Measurements from ENCODE around the gene AKT3.
"Not testable (repeated sequence)": the region's sequence is repeated elsewhere in the genome, so short reads cannot be mapped to it uniquely, and the experiment has no call there.

Gene AKT3

DNA sequence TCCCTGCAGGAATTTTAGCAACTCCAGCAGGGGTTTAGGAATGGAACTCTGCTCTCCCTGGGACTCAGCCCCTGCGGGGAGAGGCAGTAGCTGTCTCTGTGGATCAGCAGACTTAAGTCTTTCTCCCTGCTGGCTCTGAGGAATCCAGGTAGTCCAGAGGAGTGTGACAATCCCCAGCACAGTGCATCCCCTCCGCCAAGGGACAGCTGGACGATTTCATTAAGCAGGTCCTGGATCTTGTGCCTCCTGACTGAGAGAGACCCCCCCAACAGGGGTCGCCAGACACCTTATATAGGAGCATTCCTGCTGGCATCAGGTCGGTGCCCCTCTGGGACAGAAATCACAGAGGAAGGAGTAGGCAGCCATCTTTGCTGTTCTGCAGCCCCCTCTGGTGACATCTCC, 30.6 kb downstream of the AKT3 start:
- Mint-ChIP-seq H3K4me1 (no peaks in the 10 kb centered on the region), H3K4me3 (no peak overlapping the region), H3K27ac (no peak overlapping the region), H3K36me3 (ENCODE audit: low read depth) (peaks cover 72% of the 10 kb centered on the region), H3K27me3 (ENCODE audit: low read depth) (no peaks in the 10 kb centered on the region), H3K9me3 (peaks cover 50% of the 10 kb centered on the region)
- TF ChIP-seq, protein P1, sequence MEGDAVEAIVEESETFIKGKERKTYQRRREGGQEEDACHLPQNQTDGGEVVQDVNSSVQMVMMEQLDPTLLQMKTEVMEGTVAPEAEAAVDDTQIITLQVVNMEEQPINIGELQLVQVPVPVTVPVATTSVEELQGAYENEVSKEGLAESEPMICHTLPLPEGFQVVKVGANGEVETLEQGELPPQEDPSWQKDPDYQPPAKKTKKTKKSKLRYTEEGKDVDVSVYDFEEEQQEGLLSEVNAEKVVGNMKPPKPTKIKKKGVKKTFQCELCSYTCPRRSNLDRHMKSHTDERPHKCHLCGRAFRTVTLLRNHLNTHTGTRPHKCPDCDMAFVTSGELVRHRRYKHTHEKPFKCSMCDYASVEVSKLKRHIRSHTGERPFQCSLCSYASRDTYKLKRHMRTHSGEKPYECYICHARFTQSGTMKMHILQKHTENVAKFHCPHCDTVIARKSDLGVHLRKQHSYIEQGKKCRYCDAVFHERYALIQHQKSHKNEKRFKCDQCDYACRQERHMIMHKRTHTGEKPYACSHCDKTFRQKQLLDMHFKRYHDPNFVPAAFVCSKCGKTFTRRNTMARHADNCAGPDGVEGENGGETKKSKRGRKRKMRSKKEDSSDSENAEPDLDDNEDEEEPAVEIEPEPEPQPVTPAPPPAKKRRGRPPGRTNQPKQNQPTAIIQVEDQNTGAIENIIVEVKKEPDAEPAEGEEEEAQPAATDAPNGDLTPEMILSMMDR (IDR thresholded peaks at IDR 0.05; ENCODE audit: unreplicated experiment in 3 of 3) = no peak

DNA sequence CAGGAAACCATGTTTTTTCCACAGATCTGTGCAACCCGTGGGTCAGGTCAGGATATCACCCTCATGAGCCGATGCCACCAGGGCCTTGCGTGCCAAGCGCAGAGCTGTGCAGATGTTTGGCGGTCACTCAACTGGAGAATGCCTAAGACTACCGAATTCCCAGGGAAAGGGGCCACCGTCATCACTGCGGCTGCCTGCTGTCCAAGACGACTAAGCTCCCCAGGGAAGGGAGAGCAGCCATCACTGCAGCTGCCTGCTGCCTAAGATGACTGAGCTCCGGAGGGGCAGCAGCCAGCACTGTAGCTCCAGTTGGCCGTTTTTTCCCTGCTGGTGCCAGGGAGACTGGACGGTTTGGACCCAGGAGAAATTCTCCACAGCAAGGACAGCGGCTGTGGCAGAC, 31.1 kb downstream of the AKT3 start:
- TF ChIP-seq, protein P1 (IDR thresholded peaks at IDR 0.05; ENCODE audit: unreplicated experiment in 3 of 3) = no peak
- Mint-ChIP-seq H3K9me3 (peaks cover 48% of the 10 kb centered on the region), H3K27me3 (ENCODE audit: low read depth) (no peaks in the 10 kb centered on the region), H3K27ac (no peak overlapping the region), H3K4me1 (no peaks in the 10 kb centered on the region), H3K36me3 (ENCODE audit: low read depth) (peaks cover 69% of the 10 kb centered on the region), H3K4me3 (no peak overlapping the region)

DNA sequence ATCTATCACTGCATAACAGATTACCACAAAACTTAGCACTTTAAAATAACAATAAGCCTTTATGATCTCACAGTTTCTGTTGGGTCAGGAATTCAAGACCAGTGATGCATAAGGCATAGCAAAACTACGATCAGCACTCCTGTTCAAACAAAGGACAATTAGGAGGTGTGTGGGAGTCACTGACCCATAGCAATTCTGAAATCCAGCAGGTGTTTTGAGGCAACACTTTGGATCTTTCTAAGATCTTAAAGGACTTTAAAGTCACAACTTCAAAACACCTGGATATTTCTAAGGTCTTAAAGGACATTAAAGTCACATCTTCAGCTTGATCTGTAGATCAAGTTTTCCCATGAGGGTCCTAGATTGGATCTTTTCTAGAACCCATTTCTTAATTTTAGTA, 35.3 kb downstream of the AKT3 start:
- Mint-ChIP-seq H3K4me1 (no peaks in the 10 kb centered on the region), H3K9me3 (peaks cover 25% of the 10 kb centered on the region), H3K36me3 (ENCODE audit: low read depth) (peaks cover 49% of the 10 kb centered on the region), H3K27me3 (ENCODE audit: low read depth) (no peaks in the 10 kb centered on the region), H3K4me3 (no peak overlapping the region), H3K27ac (no peak overlapping the region)
- TF ChIP-seq, protein P1 (IDR thresholded peaks at IDR 0.05; ENCODE audit: unreplicated experiment in 3 of 3) = no peak

DNA sequence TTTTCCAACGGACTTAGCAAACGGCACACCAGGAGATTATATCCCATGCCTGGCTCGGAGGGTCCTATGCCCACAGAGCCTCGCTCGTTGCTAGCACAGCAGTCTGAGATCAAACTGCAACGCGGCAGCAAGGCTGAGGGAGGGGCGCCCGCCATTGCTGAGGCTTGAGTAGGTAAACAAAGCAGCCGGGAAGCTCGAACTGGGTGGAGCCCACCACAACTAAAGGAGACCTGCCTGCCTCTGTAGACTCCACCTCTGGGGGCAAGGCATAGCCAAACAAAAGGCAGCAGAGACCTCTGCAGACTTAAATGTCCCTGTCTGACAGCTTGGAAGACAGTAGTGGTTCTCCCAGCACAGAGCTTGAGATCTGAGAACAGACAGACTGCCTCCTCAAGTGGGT, 42.7 kb downstream of the AKT3 start:
- H3K27ac Mint-ChIP-seq; H3K27me3 Mint-ChIP-seq (ENCODE audit: low read depth); H3K4me3 Mint-ChIP-seq; H3K4me1 Mint-ChIP-seq: not testable (repeated sequence)
- peaks cover 39% of the 10 kb centered on the region for H3K9me3 Mint-ChIP-seq
- peaks cover 66% of the 10 kb centered on the region for H3K36me3 Mint-ChIP-seq (ENCODE audit: low read depth)

DNA sequence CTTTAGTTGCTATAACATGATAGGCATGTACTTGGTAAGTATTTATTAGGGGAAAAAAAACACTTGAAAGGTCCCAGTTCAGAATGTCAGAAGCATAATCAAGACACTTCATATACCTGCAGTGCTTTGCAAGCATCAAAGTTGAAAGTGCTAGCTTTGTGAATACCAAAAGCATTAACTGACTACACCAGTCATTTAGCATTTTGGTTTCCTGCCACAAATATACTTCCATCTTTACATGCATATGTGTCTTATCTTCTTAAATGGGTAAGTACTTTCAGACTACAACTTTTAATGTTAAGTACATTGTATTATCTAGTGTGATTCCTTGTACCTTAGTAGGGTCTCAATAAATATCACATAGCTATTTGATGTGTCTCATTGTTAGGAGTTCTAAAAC, 43.7 kb downstream of the AKT3 start:
- Mint-ChIP-seq H3K4me3 (no peak overlapping the region), H3K27me3 (ENCODE audit: low read depth) (no peaks in the 10 kb centered on the region), H3K27ac (no peak overlapping the region), H3K9me3 (peaks cover 38% of the 10 kb centered on the region), H3K36me3 (ENCODE audit: low read depth) (peaks cover 62% of the 10 kb centered on the region), H3K4me1 (no peaks in the 10 kb centered on the region)
- TF ChIP-seq, protein P1 (IDR thresholded peaks at IDR 0.05; ENCODE audit: unreplicated experiment in 3 of 3) = no peak

DNA sequence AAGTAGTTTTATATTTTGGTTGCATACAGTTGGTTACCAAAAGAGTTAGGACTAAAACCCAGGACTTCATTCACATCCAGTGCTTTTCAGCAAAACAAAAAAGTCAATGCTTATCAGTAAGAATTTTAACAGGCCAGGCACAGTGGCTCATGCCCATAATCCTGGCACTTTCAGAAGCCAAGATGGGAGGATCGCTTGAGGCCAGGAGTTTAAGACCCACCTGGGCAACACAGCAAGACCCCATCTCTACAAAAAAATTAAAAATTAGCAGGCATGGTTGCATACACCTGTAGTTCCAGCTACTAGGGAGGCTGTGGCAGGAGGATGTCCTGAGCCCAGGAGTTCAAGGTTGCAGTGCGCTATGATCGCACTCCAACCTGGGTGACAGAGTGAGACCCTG, 47.3 kb downstream of the AKT3 start:
- Mint-ChIP-seq H3K4me3 (no peak overlapping the region), H3K27me3 (ENCODE audit: low read depth) (no peaks in the 10 kb centered on the region), H3K4me1 (no peaks in the 10 kb centered on the region), H3K27ac (no peak overlapping the region), H3K9me3 (peaks cover 10% of the 10 kb centered on the region), H3K36me3 (ENCODE audit: low read depth) (peaks cover 36% of the 10 kb centered on the region)
- TF ChIP-seq, protein P1 (IDR thresholded peaks at IDR 0.05; ENCODE audit: unreplicated experiment in 3 of 3) = no peak

Data from nephron (organoid).